ENCODE data around the gene KLRC1. TPM values are rescaled to one million over a fixed set of nuclear protein-coding genes. Genes with fewer than 3 reads are reported as not detected.
"Not testable (repeated sequence)": the region's sequence is repeated elsewhere in the genome, so short reads cannot be mapped to it uniquely, and the experiment has no call there.

KLRC1 gene
- total RNA-seq, 1 donor from 2014 or later = not detected

GRCh38 chr12:10398168-10398567, 55.0 kb downstream of the KLRC1 start:
- Mint-ChIP-seq H3K27ac (ENCODE audit: unreplicated experiment) (no peak overlapping the region), H3K36me3 (ENCODE audit: low read depth) (no peaks in the 10 kb centered on the region), H3K4me1 (peaks cover 6% of the 10 kb centered on the region), H3K9me3 (no peaks in the 10 kb centered on the region), H3K4me3 (no peak overlapping the region), H3K27me3 (ENCODE audit: low read depth) (no peaks in the 10 kb centered on the region)
- TF ChIP-seq CTCF (conservative IDR thresholded peaks at IDR 0.05) = no peak
- DNase-seq (ENCODE audit: low read depth, low spot score) = no peak

- H3K4me1 Mint-ChIP-seq = peaks cover 6% of the 10 kb centered on the region
- TF ChIP-seq CTCF (conservative IDR thresholded peaks at IDR 0.05) = no peak
- H3K4me3 Mint-ChIP-seq = no peak overlapping the region
- no peaks in the 10 kb centered on the region for H3K9me3 Mint-ChIP-seq
- no peak overlapping the region for H3K27ac Mint-ChIP-seq (ENCODE audit: unreplicated experiment)
- DNase-seq (ENCODE audit: low read depth, low spot score) = no peak
- no peaks in the 10 kb centered on the region for H3K36me3 Mint-ChIP-seq (ENCODE audit: low read depth)
- no peaks in the 10 kb centered on the region for H3K27me3 Mint-ChIP-seq (ENCODE audit: low read depth)
These were observed 55.9 kb downstream of the KLRC1 start for GRCh38 chr12:10397296-10397695.

GRCh38 chr12:10396176-10396575, 57.0 kb downstream of the KLRC1 start:
- H3K27me3 Mint-ChIP-seq (ENCODE audit: low read depth); H3K36me3 Mint-ChIP-seq (ENCODE audit: low read depth): not testable (repeated sequence)

More at GRCh38 chr12:10396176-10396575, 57.0 kb downstream of the KLRC1 start:
- not testable (repeated sequence) for H3K9me3 Mint-ChIP-seq; DNase-seq (ENCODE audit: low read depth, low spot score); H3K4me1 Mint-ChIP-seq; H3K4me3 Mint-ChIP-seq; H3K27ac Mint-ChIP-seq (ENCODE audit: unreplicated experiment)

Other genes starting within 250 kb of the KLRC1 start
- 16.0 and 17.4 TPM in 2 replicates for gene GABARAPL1, start 240.5 kb downstream of the KLRC1 start, total RNA-seq
- gene KLRD1, start 145.5 kb downstream of the KLRC1 start, total RNA-seq = 0.12 TPM in 1 of 2 replicates, not detected in the other
- gene KLRK1, start 63.3 kb downstream of the KLRC1 start, total RNA-seq = not detected in 2 replicates
- gene KLRC4, start 43.6 kb downstream of the KLRC1 start, total RNA-seq = not detected in 2 replicates
- gene KLRC3, start 32.8 kb downstream of the KLRC1 start, total RNA-seq = not detected in 2 replicates
- gene KLRC2, start 17.4 kb downstream of the KLRC1 start, total RNA-seq = not detected in 2 replicates
- 0.73 and 0.96 TPM in 2 replicates for gene EIF2S3B, start 52.5 kb upstream of the KLRC1 start, total RNA-seq
- gene MAGOHB, start 160.2 kb upstream of the KLRC1 start, total RNA-seq = 51.6 and 56.5 TPM in 2 replicates
- gene STYK1, start 220.7 kb upstream of the KLRC1 start, total RNA-seq = not detected in 2 replicates